ENCODE measurements around the gene IL5RA. TPM values are rescaled to one million over a fixed set of nuclear protein-coding genes. Genes with fewer than 3 reads are reported as not detected.

Gene IL5RA
- total RNA-seq, 1 donor from 2014 or later = not detected

DNA sequence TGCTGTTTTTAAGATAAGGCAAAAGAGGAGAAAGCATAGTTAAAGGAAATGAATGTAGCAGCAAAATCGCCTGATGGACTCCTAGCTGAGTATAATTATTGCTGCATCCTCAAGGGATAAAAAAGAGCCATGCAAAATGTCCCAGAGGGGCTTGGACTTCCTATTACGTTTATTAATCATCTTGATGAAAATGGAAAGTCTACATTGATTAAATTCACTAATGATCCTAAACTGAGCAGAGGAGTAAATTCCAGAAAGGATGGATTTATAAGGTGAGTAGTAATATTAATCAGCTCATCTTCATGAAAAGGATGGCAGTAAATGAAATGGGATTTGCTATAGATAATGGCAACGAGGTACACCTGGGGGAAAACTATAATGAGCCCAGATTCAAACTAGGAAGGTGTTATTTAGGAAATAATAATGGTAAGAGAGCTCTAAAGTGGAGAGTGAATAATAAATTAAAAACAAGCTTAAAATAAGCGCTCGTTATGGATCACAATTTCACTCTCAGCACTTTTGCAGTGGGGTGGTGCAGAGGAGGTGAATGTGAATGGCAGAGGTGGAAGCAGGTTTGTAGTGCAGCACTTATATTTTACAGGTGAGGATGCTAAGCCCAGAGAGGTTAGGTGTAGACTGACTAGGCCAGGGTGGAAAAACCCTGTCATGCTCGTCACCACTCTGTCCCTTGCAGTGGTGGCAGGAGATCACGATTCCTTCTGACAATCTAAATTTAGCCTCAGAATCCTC lies 22.3 kb downstream of the IL5RA start:
- TF ChIP-seq, protein P1, sequence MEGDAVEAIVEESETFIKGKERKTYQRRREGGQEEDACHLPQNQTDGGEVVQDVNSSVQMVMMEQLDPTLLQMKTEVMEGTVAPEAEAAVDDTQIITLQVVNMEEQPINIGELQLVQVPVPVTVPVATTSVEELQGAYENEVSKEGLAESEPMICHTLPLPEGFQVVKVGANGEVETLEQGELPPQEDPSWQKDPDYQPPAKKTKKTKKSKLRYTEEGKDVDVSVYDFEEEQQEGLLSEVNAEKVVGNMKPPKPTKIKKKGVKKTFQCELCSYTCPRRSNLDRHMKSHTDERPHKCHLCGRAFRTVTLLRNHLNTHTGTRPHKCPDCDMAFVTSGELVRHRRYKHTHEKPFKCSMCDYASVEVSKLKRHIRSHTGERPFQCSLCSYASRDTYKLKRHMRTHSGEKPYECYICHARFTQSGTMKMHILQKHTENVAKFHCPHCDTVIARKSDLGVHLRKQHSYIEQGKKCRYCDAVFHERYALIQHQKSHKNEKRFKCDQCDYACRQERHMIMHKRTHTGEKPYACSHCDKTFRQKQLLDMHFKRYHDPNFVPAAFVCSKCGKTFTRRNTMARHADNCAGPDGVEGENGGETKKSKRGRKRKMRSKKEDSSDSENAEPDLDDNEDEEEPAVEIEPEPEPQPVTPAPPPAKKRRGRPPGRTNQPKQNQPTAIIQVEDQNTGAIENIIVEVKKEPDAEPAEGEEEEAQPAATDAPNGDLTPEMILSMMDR (IDR thresholded peaks at IDR 0.05; ENCODE audit: insufficient read depth, low read length, severe bottlenecking) = no peak
- H3K27me3 ChIP-seq (ENCODE audit: control insufficient read depth, insufficient read depth, low read length) = no peaks in the 10 kb centered on the region
- no peaks in the 10 kb centered on the region for H3K36me3 ChIP-seq (ENCODE audit: control insufficient read depth, insufficient read depth, low read length)
- no peak overlapping the region for H3K4me3 ChIP-seq (ENCODE audit: low read depth, low read length)
- DNase-seq (ENCODE audit: low read depth) (no peak), FAIRE-seq (no peak)

DNA sequence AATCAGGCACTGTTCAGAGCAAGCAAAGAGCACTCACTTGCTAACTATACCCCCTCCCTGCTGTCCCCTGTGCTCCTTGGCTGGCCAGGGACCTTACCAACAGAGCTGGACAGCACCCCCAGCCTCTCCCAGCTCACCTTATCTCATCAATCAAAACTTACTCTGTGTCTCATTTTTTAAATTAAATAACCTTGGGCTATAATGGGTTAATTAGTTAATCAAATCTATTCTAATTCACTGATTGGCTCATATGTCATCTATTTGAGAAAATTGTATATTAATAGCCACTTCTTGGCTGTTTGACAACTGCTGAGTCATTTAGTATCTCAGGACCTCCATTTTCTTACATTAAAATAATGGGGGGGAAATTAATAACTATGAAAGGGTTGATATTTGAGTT lies 22.9 kb downstream of the IL5RA start:
- Histone ChIP-seq H3K27me3 (ENCODE audit: control insufficient read depth, insufficient read depth, low read length) (no peaks in the 10 kb centered on the region), H3K4me3 (ENCODE audit: low read depth, low read length) (no peak overlapping the region), H3K36me3 (ENCODE audit: control insufficient read depth, insufficient read depth, low read length) (no peaks in the 10 kb centered on the region)
- DNase-seq (ENCODE audit: low read depth) = no peak
- TF ChIP-seq, protein P1 (IDR thresholded peaks at IDR 0.05; ENCODE audit: insufficient read depth, low read length, severe bottlenecking) = no peak
- FAIRE-seq = no peak

DNA sequence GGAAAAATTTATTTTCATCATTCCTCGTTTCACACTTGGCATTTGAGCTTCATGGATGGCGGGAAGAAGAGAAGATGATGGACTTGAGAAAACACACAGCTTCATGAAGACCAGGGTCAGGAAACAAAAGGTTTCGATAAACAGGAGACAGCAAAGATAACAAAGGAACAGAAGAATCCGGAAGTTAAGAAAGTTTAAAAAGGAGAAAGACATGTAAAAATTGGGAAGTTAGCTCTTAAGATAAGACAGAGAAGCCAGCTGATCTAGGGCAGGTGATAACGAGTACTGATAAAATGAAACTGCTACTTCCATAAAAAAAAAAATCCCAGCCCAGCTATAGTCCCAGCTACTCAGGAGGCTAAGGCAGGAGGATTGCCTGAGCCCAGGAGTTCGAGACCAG lies 23.9 kb downstream of the IL5RA start:
- Histone ChIP-seq H3K27me3 (ENCODE audit: control insufficient read depth, insufficient read depth, low read length) (no peaks in the 10 kb centered on the region), H3K4me3 (ENCODE audit: low read depth, low read length) (no peak overlapping the region), H3K36me3 (ENCODE audit: control insufficient read depth, insufficient read depth, low read length) (no peaks in the 10 kb centered on the region)
- FAIRE-seq (no peak), DNase-seq (ENCODE audit: low read depth) (no peak)
- TF ChIP-seq, protein P1 (IDR thresholded peaks at IDR 0.05; ENCODE audit: insufficient read depth, low read length, severe bottlenecking) = no peak

DNA sequence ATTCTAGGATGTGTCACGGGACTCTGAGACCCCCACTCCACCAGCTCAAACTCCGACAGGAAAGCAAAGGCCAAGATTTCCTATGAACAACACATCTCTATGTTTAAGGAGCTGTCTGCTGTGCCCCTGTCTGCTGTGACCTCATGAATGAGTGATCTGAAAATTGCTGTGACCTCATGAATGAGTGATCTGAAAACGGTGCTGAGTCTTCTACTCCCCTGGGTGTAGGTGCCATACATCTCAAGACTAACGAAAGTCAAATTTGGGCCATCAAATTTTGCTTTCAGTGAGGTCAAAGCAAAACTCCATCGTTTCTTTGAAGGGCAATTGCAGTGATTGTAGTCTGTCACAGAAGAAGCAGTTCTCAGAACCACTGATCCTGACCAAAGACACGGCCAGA lies 24.4 kb downstream of the IL5RA start:
- TF ChIP-seq, protein P1 (IDR thresholded peaks at IDR 0.05; ENCODE audit: insufficient read depth, low read length, severe bottlenecking) = no peak
- Histone ChIP-seq H3K4me3 (ENCODE audit: low read depth, low read length) (no peak overlapping the region), H3K27me3 (ENCODE audit: control insufficient read depth, insufficient read depth, low read length) (no peaks in the 10 kb centered on the region), H3K36me3 (ENCODE audit: control insufficient read depth, insufficient read depth, low read length) (no peaks in the 10 kb centered on the region)
- FAIRE-seq = no peak
- no peak for DNase-seq (ENCODE audit: low read depth)

DNA sequence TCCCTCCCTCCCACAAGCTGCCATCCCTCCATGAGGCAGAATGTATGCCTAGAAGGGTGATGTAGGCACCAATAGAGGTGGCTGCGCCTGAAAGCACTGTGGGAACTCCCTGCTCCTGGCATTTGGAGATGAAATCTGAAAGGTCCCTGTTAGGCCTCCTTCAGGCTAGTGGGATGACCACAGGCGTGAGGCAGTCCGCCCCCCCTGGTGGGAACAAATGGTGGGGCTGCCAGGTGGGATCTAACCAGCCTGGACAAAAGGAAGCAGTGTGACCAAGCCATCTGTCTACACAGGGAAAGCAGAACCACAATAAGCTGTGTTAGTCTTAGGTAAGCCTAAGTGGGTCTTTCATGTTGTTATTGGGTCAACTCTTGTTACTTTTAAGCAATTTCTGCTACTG lies 25.3 kb downstream of the IL5RA start:
- DNase-seq (ENCODE audit: low read depth) (no peak), FAIRE-seq (no peak)
- H3K36me3 ChIP-seq (ENCODE audit: control insufficient read depth, insufficient read depth, low read length) = no peaks in the 10 kb centered on the region
- no peak overlapping the region for H3K4me3 ChIP-seq (ENCODE audit: low read depth, low read length)
- no peaks in the 10 kb centered on the region for H3K27me3 ChIP-seq (ENCODE audit: control insufficient read depth, insufficient read depth, low read length)
- TF ChIP-seq, protein P1 (IDR thresholded peaks at IDR 0.05; ENCODE audit: insufficient read depth, low read length, severe bottlenecking) = no peak
